ENCODE results near the gene KCNJ5. TPM values are rescaled to one million over a fixed set of nuclear protein-coding genes. Genes with fewer than 3 reads are reported as not detected.

KCNJ5 gene
- total RNA-seq, 1 experiment from 2014 or later = 0.17 TPM

DNA sequence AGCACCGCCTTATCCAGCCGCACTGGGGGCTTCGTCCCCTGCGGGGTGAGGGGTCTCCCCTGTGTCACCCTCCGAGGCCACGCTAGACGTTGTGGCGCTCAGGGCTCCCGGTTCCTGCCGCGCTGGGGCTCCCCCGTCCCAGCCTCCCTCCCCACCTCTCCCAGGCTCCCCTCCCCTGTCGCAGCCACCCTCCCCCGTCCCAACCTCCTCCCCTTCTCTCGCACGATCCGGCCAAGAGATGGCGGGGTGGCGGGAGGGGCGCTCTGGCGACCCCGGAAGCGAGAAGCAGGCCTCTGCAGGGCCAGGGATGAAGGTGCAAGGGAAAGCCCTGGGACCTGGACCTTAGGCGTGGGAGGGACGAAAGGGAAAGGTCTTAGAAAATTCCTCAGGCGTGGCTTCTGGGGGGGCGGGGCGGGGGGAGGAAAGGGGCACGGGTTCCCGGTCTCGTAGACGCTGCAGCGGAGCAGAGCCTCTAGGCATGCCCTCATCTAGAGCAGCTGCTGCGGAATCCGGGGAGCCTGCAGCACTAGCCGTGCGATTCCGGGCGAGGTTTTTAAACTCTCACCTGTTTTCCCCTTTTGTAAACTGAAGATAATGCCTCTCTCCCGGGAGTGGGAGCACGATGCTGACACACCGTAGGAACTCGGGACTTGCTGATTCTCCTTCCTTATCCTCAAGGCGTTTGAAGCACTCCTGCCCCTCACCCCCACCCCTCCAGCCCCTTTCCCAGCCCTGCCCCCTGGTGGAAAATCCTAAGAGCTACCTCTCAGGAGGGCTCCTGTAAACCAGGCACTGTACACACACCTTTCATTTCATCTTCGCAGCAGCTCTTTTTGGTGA is 14.4 kb downstream of the KCNJ5 start (continued):
- TF ChIP-seq CTCF (IDR thresholded peaks at IDR 0.05 in 2 of 3, conservative IDR thresholded peaks at IDR 0.05 in 1 of 3; ENCODE audit: borderline replicate concordance in 1 of 3, insufficient read depth in 1 of 3, low read depth in 2 of 3, low read length in 2 of 3) (peak; percentile 24 to 70 (median 61); a peak in 5 of 6 replicates), JUND (IDR thresholded peaks at IDR 0.05) (no peak), EGR1 (IDR thresholded peaks at IDR 0.05; ENCODE audit: low read depth) (peak; percentile 54; the same call in 1 of the 2 replicates)

DNA sequence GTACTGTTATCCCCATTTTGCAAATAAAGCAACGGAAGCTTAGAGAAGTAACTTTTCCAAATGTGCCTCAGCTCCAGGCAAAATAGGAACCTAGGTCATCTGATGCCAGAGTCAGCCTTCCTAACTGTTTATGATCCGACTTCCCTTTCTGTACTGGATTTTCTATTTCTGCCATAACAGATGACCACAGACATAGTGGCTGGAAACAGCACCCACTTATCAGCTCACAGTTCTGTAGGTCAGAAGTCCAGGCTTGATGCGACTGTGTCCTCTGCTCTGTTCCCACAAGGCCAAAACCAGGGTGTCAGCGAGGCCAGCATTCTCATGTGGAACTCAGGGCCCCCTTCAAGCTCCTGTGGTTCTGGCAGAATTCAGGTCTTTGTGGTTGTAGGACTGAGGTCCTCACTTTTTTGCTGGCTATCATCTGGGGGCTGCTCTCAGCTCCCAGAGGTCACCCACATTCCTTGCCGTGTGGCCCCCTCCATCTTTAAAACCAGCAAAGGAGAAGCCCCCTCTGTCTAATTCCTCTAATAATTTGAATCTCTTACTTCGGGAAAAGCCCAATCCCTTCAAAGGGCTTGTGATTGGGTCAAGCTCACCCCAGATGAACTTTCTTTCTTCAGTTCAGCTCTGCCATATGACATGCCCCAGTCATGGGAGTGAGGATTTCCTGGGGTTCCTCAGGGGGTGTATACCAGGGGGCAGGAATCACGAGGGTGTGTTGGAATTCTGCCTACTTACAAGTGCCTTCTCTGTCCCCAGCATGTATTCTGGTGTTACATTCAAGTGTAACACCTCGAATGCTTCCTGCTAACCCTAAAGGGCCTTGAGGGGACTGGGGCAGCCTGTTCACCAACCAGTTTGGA is 15.3 kb downstream of the KCNJ5 start:
- ATAC-seq = no peak
- Histone ChIP-seq H3K4me2 (ENCODE audit: low read length) (peak overlapping the region; percentile 93), H4K20me1 (ENCODE audit: insufficient read depth) (no peaks in the 10 kb centered on the region), H3K27me3 (ENCODE audit: insufficient read depth, low read length) (no peaks in the 10 kb centered on the region), H3K79me2 (ENCODE audit: insufficient read depth, low read length) (no peaks in the 10 kb centered on the region), H3K9me3 (ENCODE audit: control insufficient read depth in 1 of 2, insufficient read depth in 1 of 2, low read depth in 1 of 2, low read length in 2 of 2) (no peaks in the 10 kb centered on the region), H2AFZ (ENCODE audit: low read depth, low read length, poor library complexity, severe bottlenecking) (peak overlapping the region; percentile 89), H3K27ac (ENCODE audit: low read depth, low read length) (peak overlapping the region; percentile 23; the same call in 1 of the 2 replicates), H3K9me2 (ENCODE audit: insufficient read depth) (no peaks in the 10 kb centered on the region), H3K9ac (ENCODE audit: low read length) (peak overlapping the region; percentile 60), H3K36me3 (ENCODE audit: control insufficient read depth in 1 of 2, insufficient read depth in 2 of 2, low read length in 2 of 2) (no peaks in the 10 kb centered on the region), H3K4me1 (ENCODE audit: control insufficient read depth in 1 of 2, insufficient read depth in 2 of 2, low read length in 2 of 2) (peaks cover 23 to 42% of the 10 kb centered on the region in 2 experiments), H3K4me3 (replicated peaks in 1 of 2; ENCODE audit: low read depth in 1 of 2, low read length in 2 of 2) (peak overlapping the region; percentile 58 to 69)
- ChIA-PET POLR2A (interaction anchor here (1.6 kb wide), 2 partner anchors 13 to 20 kb away, joined by 3 to 14 read pairs; no protein-coding TSS in a partner anchor), RAD21 (ENCODE audit: low non-redundant PET in 1 of 2, low total read pairs in 2 of 2, uncharacterized antibody in 2 of 2, unreplicated experiment in 2 of 2) (interaction anchor here (0.6 to 0.7 kb wide), 3 partner anchors 15 to 44 kb away, joined by 3 to 4 read pairs (median 3); partner anchors contain the start of gene KCNJ5 (in 1 of the 2)), CTCF (interaction anchor here (0.6 to 6.5 kb wide), 9 partner anchors 12 to 157 kb away, joined by 3 to 55 read pairs (median 7); partner anchors contain the start of gene KCNJ5)
- DNase-seq (ENCODE audit: low read depth, low spot score) = no peak
- no peak for TF ChIP-seq TCF7L2 (IDR thresholded peaks at IDR 0.05; ENCODE audit: borderline replicate concordance, extremely low read depth, insufficient read depth, insufficient read length)
- intact Hi-C loops (cut with micrococcal nuclease) = loop anchor here (2.0 kb wide), 1 partner anchor 22 kb away; no protein-coding TSS in a partner anchor
- no TSS peak for BruUV-seq (replicated peaks)
